ENCODE data around the gene CRMP1. TPM values are rescaled to one million over a fixed set of nuclear protein-coding genes. Genes with fewer than 3 reads are reported as not detected.

CRMP1 gene
- total RNA-seq, 1 donor from 2014 or later, result 15.4 TPM

GRCh38 chr4:5885733-5886132 lies 7.2 kb downstream of the CRMP1 start:
- Histone ChIP-seq H3K36me3 (ENCODE audit: control insufficient read depth, insufficient read depth, low read length) (no peaks in the 10 kb centered on the region), H3K27me3 (ENCODE audit: control insufficient read depth, insufficient read depth, low read length) (peaks cover 44% of the 10 kb centered on the region), H3K4me3 (ENCODE audit: low read depth, low read length) (no peak overlapping the region)
- no peak for DNase-seq (ENCODE audit: low read depth)
- no peak for TF ChIP-seq CTCF (IDR thresholded peaks at IDR 0.05; ENCODE audit: insufficient read depth, low read length, poor library complexity, severe bottlenecking)

GRCh38 chr4:5884796-5885195 lies 8.1 kb downstream of the CRMP1 start:
- no peak overlapping the region for H3K4me3 ChIP-seq (ENCODE audit: low read depth, low read length)
- DNase-seq (ENCODE audit: low read depth), result no peak
- peaks cover 35% of the 10 kb centered on the region for H3K27me3 ChIP-seq (ENCODE audit: control insufficient read depth, insufficient read depth, low read length)
- no peak for TF ChIP-seq CTCF (IDR thresholded peaks at IDR 0.05; ENCODE audit: insufficient read depth, low read length, poor library complexity, severe bottlenecking)
- no peaks in the 10 kb centered on the region for H3K36me3 ChIP-seq (ENCODE audit: control insufficient read depth, insufficient read depth, low read length)

GRCh38 chr4:5883916-5884315 lies 9.0 kb downstream of the CRMP1 start:
- H3K4me3 ChIP-seq (ENCODE audit: low read depth, low read length), result no peak overlapping the region
- peaks cover 26% of the 10 kb centered on the region for H3K27me3 ChIP-seq (ENCODE audit: control insufficient read depth, insufficient read depth, low read length)
- no peak for DNase-seq (ENCODE audit: low read depth)
- no peak for TF ChIP-seq CTCF (IDR thresholded peaks at IDR 0.05; ENCODE audit: insufficient read depth, low read length, poor library complexity, severe bottlenecking)
- H3K36me3 ChIP-seq (ENCODE audit: control insufficient read depth, insufficient read depth, low read length), result no peaks in the 10 kb centered on the region

- H3K36me3 ChIP-seq (ENCODE audit: control insufficient read depth, insufficient read depth, low read length), result no peaks in the 10 kb centered on the region
- no peak for DNase-seq (ENCODE audit: low read depth)
- peaks cover 19% of the 10 kb centered on the region for H3K27me3 ChIP-seq (ENCODE audit: control insufficient read depth, insufficient read depth, low read length)
- H3K4me3 ChIP-seq (ENCODE audit: low read depth, low read length), result no peak overlapping the region
- no peak for TF ChIP-seq CTCF (IDR thresholded peaks at IDR 0.05; ENCODE audit: insufficient read depth, low read length, poor library complexity, severe bottlenecking)
These were observed 9.9 kb downstream of the CRMP1 start for GRCh38 chr4:5882947-5883346.

GRCh38 chr4:5881340-5881739 lies 11.5 kb downstream of the CRMP1 start:
- Histone ChIP-seq H3K4me3 (ENCODE audit: low read depth, low read length) (no peak overlapping the region), H3K27me3 (ENCODE audit: control insufficient read depth, insufficient read depth, low read length) (peaks cover 4% of the 10 kb centered on the region), H3K36me3 (ENCODE audit: control insufficient read depth, insufficient read depth, low read length) (no peaks in the 10 kb centered on the region)
- no peak for DNase-seq (ENCODE audit: low read depth)
- no peak for TF ChIP-seq CTCF (IDR thresholded peaks at IDR 0.05; ENCODE audit: insufficient read depth, low read length, poor library complexity, severe bottlenecking)

GRCh38 chr4:5878359-5878758 lies 14.5 kb downstream of the CRMP1 start:
- TF ChIP-seq CTCF (IDR thresholded peaks at IDR 0.05; ENCODE audit: insufficient read depth, low read length, poor library complexity, severe bottlenecking), result no peak
- no peak for DNase-seq (ENCODE audit: low read depth)
- peaks cover 2% of the 10 kb centered on the region for H3K27me3 ChIP-seq (ENCODE audit: control insufficient read depth, insufficient read depth, low read length)
- no peaks in the 10 kb centered on the region for H3K36me3 ChIP-seq (ENCODE audit: control insufficient read depth, insufficient read depth, low read length)
- no peak overlapping the region for H3K4me3 ChIP-seq (ENCODE audit: low read depth, low read length)
